Activated CD8-positive, alpha-beta T cell treated with anti-CD3 and anti-CD28 coated beads for 36 hours (primary cell): ENCODE measurements around the gene HHATL. TPM values are rescaled to one million over a fixed set of nuclear protein-coding genes. Genes with fewer than 3 reads are reported as not detected.
A peak's percentile ranks its signal among the peaks of the same experiment; 100 is the strongest.

Source experiments
- ATAC-seq: fragments of 200-7000 bp; cut with Tn5 transposase; one replicate; pipeline ENCODE4 v1.10.0; 2021; ENCODE audit warnings: mild to moderate bottlenecking, moderate library complexity
- CTCF ChIA-PET: fragments of 350-600 bp; sonication (Branson Sonifier 250); formaldehyde crosslinking; loops from one replicate; lab custom pipeline; 2021; ENCODE audit warnings: antibody characterized with exemption; lab: Charles Lee
- POLR2A ChIA-PET: fragments of 350-600 bp; sonication (Branson Sonifier 250); formaldehyde crosslinking; loops from one replicate; lab custom pipeline; 2021; ENCODE audit warnings: antibody characterized with exemption; lab: Charles Lee
- DNase-seq: peaks from one replicate; pipeline ENCODE4 v3.0.0-alpha.2; 2020
- H3K27ac Mint-ChIP-seq: one replicate; pipeline ENCODE4 v1.8.0; 2021; ENCODE audit warnings: mild to moderate bottlenecking, mixed read lengths
- H3K27me3 Mint-ChIP-seq: one replicate; pipeline ENCODE4 v1.8.0; 2021; ENCODE audit warnings: mixed read lengths
- H3K36me3 Mint-ChIP-seq: one replicate; pipeline ENCODE4 v1.8.0; 2021; ENCODE audit warnings: low read depth, mixed read lengths
- H3K4me1 Mint-ChIP-seq: one replicate; pipeline ENCODE4 v1.8.0; 2021; ENCODE audit warnings: low read depth, mixed read lengths
- H3K4me3 Mint-ChIP-seq: one replicate; pipeline ENCODE4 v1.8.0; 2021; ENCODE audit warnings: mild to moderate bottlenecking, moderate library complexity, mixed read lengths
- H3K9me3 Mint-ChIP-seq: one replicate; pipeline ENCODE4 v1.8.0; 2021; ENCODE audit warnings: mixed read lengths
- CTCF ChIP-seq: fragments of 200-600 bp; IDR thresholded peaks from one replicate; pipeline ENCODE4 v1.8.0; 2022; ENCODE audit warnings: antibody characterized with exemption, mild to moderate bottlenecking
- intact Hi-C: fragments of 100-400 bp; cut with micrococcal nuclease; formaldehyde crosslinking; loops from one replicate; pipeline ENCODE4 v1.10.0; 2022
- total RNA-seq, 2 experiments: library from RNA; stranded (reverse); gene quantifications; one replicate each; pipeline ENCODE4 v1.2.3, GENCODE V29; 2021

Gene HHATL
- total RNA-seq, 2 experiments from 2014 or later, result not detected

- H3K4me1 Mint-ChIP-seq, result no peaks in the 10 kb centered on the region
- no peak for TF ChIP-seq CTCF
- ChIA-PET POLR2A (no interaction called here), CTCF (no interaction called here)
- no peak overlapping the region for H3K27ac Mint-ChIP-seq
- ATAC-seq (no peak), DNase-seq (no peak)
- no peak overlapping the region for H3K4me3 Mint-ChIP-seq
- no peaks in the 10 kb centered on the region for H3K36me3 Mint-ChIP-seq
- intact Hi-C loops, result no loop called here
- peaks cover 2% of the 10 kb centered on the region for H3K27me3 Mint-ChIP-seq
- no peaks in the 10 kb centered on the region for H3K9me3 Mint-ChIP-seq
Measured at GRCh38 chr3:42704136-42704841, 1.7 kb upstream of the HHATL start.

- peaks cover 2% of the 10 kb centered on the region for H3K4me1 Mint-ChIP-seq
- no peak overlapping the region for H3K27ac Mint-ChIP-seq
- DNase-seq (no peak), ATAC-seq (no peak)
- ChIA-PET POLR2A (no interaction called here), CTCF (no interaction called here)
- no peak for TF ChIP-seq CTCF
- peaks cover 2% of the 10 kb centered on the region for H3K27me3 Mint-ChIP-seq
- intact Hi-C loops, result no loop called here
- no peaks in the 10 kb centered on the region for H3K9me3 Mint-ChIP-seq
- H3K4me3 Mint-ChIP-seq, result no peak overlapping the region
- no peaks in the 10 kb centered on the region for H3K36me3 Mint-ChIP-seq
Measured at GRCh38 chr3:42703695-42704025, 1.1 kb upstream of the HHATL start.

- Mint-ChIP-seq H3K4me1 (peaks cover 2% of the 10 kb centered on the region), H3K27ac (no peak overlapping the region), H3K9me3 (no peaks in the 10 kb centered on the region), H3K27me3 (peaks cover 2% of the 10 kb centered on the region), H3K4me3 (no peak overlapping the region), H3K36me3 (no peaks in the 10 kb centered on the region)
- ATAC-seq (no peak), DNase-seq (no peak)
- intact Hi-C loops, result no loop called here
- no peak for TF ChIP-seq CTCF
- ChIA-PET CTCF (no interaction called here), POLR2A (no interaction called here)
Measured at GRCh38 chr3:42702982-42703694, 540 bp upstream of the HHATL start.

GRCh38 chr3:42701371-42702065, 1.1 kb downstream of the HHATL start:
- no peak overlapping the region for H3K27ac Mint-ChIP-seq
- no peak overlapping the region for H3K4me3 Mint-ChIP-seq
- no peaks in the 10 kb centered on the region for H3K36me3 Mint-ChIP-seq
- peaks cover 2% of the 10 kb centered on the region for H3K4me1 Mint-ChIP-seq
- ATAC-seq, result peak; percentile 90
- H3K9me3 Mint-ChIP-seq, result no peaks in the 10 kb centered on the region
- CTCF ChIA-PET, result no interaction called here
- DNase-seq, result peak; percentile 72
- TF ChIP-seq CTCF, result no peak
- intact Hi-C loops, result no loop called here
- H3K27me3 Mint-ChIP-seq, result peaks cover 2% of the 10 kb centered on the region
- POLR2A ChIA-PET, result no interaction called here
